ENCODE measurements around the gene SNX32. TPM values are rescaled to one million over a fixed set of nuclear protein-coding genes. Genes with fewer than 3 reads are reported as not detected.

The SNX32 gene
- total and polyA plus RNA-seq, 9 of the 15 experiments (the other 6 are each of a cell fraction or from before 2014, with no cell fraction given): 0.03 TPM; not detected in 7

DNA sequence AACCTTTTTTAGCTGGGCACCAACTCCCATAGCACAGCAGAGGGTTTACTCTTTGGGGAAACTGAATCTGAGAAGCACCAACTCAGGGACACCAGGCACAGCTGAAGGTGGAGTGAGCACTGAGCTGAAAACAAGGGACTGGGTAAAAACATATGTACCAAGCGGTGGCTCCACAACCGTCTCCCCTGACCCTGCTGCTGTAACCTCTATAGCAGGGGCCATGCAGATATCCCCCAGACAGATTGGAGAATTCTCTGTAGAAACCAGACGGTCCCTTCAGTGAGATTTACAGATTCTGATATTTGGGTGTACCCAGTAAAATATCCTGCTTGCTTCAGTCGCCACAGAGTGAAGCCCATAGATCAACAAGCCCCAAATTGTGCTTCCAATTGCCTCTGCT, 4.3 kb upstream of the SNX32 start:
- WGBS (ENCODE audit: insufficient coverage, low coverage, missing lambda C conversion rate): 7% methylated on average over 4 of the region's 4 CpGs
- FAIRE-seq: no peak
- Histone ChIP-seq H3K36me3 (ENCODE audit: control insufficient read depth, insufficient read depth, low read length) (no peaks in the 10 kb centered on the region), H3K27me3 (ENCODE audit: control insufficient read depth in 2 of 2, insufficient read depth in 2 of 2, low read length in 2 of 2) (peaks cover 5 to 18% of the 10 kb centered on the region in 2 experiments; a peak in 3 of 5 replicates), H3K4me3 (no peak overlapping the region), H3K9ac (ENCODE audit: insufficient read depth in 1 of 2, low read depth in 2 of 2, low read length in 2 of 2) (peak overlapping the region in 1 of 2 experiments; percentile 40; a peak in 1 of 4 replicates), H2AFZ (ENCODE audit: low read depth, low read length) (peak overlapping the region; percentile 32; the same call in 1 of the 2 replicates), H3K9me3 (replicated peaks; ENCODE audit: control insufficient read depth, insufficient read depth, low read depth, low read length) (no peaks in the 10 kb centered on the region), H3K9me1 (ENCODE audit: control insufficient read depth, insufficient read depth, low read length) (no peaks in the 10 kb centered on the region), H3K4me2 (ENCODE audit: insufficient read depth, low read length) (no peak overlapping the region), H4K20me1 (replicated peaks; ENCODE audit: control insufficient read depth, insufficient read depth, low read length) (no peaks in the 10 kb centered on the region), H3K4me1 (replicated peaks in 1 of 2; ENCODE audit: control insufficient read depth in 2 of 2, insufficient read depth in 2 of 2, low read length in 2 of 2) (peaks cover 0 to 15% of the 10 kb centered on the region in 2 experiments; a peak in 2 of 5 replicates), H3K27ac (ENCODE audit: extremely low read depth, low read depth, low read length) (no peak overlapping the region), H3K79me2 (ENCODE audit: control insufficient read depth, insufficient read depth, low read length) (no peaks in the 10 kb centered on the region)
- in situ Hi-C loops (cut with MboI) (no loop called here), intact Hi-C loops (cut with micrococcal nuclease) (no loop called here)
- ChIA-PET POLR2A (interaction anchor here (0.6 to 5.2 kb wide), 2 partner anchors 22 to 158 kb away, joined by 4 to 27 read pairs; no protein-coding TSS in a partner anchor), CTCF (ENCODE audit: low intra/inter-chr PET ratio) (no interaction called here)
- no TSS peak for BruUV-seq (replicated peaks)
- DNase-seq (ENCODE audit: extremely low read depth in 1 of 4, low spot score in 3 of 4): peak in 2 of 4 experiments; percentile 2 to 3
- ATAC-seq: no peak
- TF ChIP-seq HLTF (IDR thresholded peaks at IDR 0.05) (no peak), ZNF217 (CRISPR knock-in tag; IDR thresholded peaks at IDR 0.05) (no peak), POLR2AphosphoS2 (IDR thresholded peaks at IDR 0.05; ENCODE audit: low read length) (no peak), CXXC5 (CRISPR knock-in tag; IDR thresholded peaks at IDR 0.05) (no peak), CBFA2T3 (IDR thresholded peaks at IDR 0.05) (no peak), MYBL2 (IDR thresholded peaks at IDR 0.05; ENCODE audit: low read depth) (no peak), MYBL2 (CRISPR knock-in tag; IDR thresholded peaks at IDR 0.05; ENCODE audit: borderline replicate concordance) (no peak), ZNF41 (CRISPR knock-in tag; conservative IDR thresholded peaks at IDR 0.05) (no peak), LARP7 (IDR thresholded peaks at IDR 0.05) (no peak), MBD2 (IDR thresholded peaks at IDR 0.05; ENCODE audit: borderline replicate concordance, low read depth) (no peak), ESRRB (CRISPR knock-in tag; IDR thresholded peaks at IDR 0.05; ENCODE audit: borderline replicate concordance) (no peak)
- TF ChIP-seq, protein P1, sequence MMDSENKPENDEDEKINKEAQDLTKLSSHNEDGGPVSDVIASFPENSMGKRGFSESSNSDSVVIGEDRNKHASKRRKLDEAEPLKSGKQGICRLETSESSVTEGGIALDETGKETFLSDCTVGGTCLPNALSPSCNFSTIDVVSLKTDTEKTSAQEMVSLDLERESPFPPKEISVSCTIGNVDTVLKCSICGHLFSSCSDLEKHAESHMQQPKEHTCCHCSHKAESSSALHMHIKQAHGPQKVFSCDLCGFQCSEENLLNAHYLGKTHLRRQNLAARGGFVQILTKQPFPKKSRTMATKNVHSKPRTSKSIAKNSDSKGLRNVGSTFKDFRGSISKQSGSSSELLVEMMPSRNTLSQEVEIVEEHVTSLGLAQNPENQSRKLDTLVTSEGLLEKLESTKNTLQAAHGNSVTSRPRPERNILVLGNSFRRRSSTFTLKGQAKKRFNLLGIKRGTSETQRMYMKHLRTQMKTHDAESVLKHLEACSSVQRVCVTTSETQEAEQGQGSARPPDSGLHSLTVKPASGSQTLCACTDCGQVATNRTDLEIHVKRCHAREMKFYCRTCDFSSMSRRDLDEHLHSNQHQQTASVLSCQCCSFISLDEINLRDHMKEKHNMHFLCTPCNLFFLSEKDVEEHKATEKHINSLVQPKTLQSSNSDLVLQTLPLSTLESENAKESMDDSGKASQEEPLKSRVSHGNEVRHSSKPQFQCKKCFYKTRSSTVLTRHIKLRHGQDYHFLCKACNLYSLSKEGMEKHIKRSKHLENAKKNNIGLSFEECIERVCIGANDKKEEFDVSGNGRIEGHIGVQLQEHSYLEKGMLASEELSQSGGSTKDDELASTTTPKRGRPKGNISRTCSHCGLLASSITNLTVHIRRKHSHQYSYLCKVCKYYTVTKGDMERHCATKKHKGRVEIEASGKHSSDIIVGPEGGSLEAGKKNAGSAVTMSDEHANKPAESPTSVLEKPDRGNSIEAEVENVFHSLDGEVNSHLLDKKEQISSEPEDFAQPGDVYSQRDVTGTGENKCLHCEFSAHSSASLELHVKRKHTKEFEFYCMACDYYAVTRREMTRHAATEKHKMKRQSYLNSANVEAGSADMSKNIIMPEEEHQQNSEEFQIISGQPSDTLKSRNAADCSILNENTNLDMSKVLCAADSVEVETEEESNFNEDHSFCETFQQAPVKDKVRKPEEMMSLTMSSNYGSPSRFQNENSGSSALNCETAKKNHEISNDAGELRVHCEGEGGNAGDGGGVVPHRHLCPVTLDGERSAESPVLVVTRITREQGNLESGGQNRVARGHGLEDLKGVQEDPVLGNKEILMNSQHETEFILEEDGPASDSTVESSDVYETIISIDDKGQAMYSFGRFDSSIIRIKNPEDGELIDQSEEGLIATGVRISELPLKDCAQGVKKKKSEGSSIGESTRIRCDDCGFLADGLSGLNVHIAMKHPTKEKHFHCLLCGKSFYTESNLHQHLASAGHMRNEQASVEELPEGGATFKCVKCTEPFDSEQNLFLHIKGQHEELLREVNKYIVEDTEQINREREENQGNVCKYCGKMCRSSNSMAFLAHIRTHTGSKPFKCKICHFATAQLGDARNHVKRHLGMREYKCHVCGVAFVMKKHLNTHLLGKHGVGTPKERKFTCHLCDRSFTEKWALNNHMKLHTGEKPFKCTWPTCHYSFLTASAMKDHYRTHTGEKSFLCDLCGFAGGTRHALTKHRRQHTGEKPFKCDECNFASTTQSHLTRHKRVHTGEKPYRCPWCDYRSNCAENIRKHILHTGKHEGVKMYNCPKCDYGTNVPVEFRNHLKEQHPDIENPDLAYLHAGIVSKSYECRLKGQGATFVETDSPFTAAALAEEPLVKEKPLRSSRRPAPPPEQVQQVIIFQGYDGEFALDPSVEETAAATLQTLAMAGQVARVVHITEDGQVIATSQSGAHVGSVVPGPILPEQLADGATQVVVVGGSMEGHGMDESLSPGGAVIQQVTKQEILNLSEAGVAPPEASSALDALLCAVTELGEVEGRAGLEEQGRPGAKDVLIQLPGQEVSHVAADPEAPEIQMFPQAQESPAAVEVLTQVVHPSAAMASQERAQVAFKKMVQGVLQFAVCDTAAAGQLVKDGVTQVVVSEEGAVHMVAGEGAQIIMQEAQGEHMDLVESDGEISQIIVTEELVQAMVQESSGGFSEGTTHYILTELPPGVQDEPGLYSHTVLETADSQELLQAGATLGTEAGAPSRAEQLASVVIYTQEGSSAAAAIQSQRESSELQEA (IDR thresholded peaks at IDR 0.05; ENCODE audit: low read depth): no peak
- TF ChIP-seq, protein P2, sequence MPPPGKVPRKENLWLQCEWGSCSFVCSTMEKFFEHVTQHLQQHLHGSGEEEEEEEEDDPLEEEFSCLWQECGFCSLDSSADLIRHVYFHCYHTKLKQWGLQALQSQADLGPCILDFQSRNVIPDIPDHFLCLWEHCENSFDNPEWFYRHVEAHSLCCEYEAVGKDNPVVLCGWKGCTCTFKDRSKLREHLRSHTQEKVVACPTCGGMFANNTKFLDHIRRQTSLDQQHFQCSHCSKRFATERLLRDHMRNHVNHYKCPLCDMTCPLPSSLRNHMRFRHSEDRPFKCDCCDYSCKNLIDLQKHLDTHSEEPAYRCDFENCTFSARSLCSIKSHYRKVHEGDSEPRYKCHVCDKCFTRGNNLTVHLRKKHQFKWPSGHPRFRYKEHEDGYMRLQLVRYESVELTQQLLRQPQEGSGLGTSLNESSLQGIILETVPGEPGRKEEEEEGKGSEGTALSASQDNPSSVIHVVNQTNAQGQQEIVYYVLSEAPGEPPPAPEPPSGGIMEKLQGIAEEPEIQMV (tag; conservative IDR thresholded peaks at IDR 0.05; ENCODE audit: low read depth): no peak
